Panc1 (cell line): ENCODE data around the gene ROPN1L. TPM values are rescaled to one million over a fixed set of nuclear protein-coding genes. Genes with fewer than 3 reads are reported as not detected.

ENCODE experiments used
- ATAC-seq: fragments of 200-7000 bp; cut with Tn5 transposase; 2 replicates; pipeline ENCODE4 v1.9.1; 2020; ENCODE audit warnings: mild to moderate bottlenecking, moderate library complexity
- BruUV-seq: library from RNA; stranded (reverse); fragments of 400-500 nt; replicated peaks from 2 replicates; lab custom pipeline; 2021; lab: Mats Ljungman, UMichigan
- CTCF ChIA-PET: fragments of 300-600 bp; sonication (Branson Sonifier 250); formaldehyde crosslinking; loops from one replicate; lab custom pipeline; 2022; ENCODE audit warnings: antibody characterized with exemption; lab: Charles Lee
- POLR2A ChIA-PET: fragments of 300-600 bp; sonication (Branson Sonifier 250); formaldehyde crosslinking; loops from one replicate; lab custom pipeline; 2022; ENCODE audit warnings: antibody characterized with exemption; lab: Charles Lee
- DNase-seq: peaks from one replicate; pipeline ENCODE4 v3.0.0-alpha.2; 2010; ENCODE audit warnings: low read depth, low spot score
- H3K27ac ChIP-seq: 2 replicates; pipeline ENCODE4 v1.5.1; 2011; ENCODE audit warnings: mild to moderate bottlenecking, low read length, inconsistent platforms
- H3K27me3 ChIP-seq: fragments of 200-500 bp; sonication (Bioruptor generic); 2 replicates; pipeline ENCODE4 v1.6.0; 2014; ENCODE audit warnings: low read length, inconsistent platforms; ENCODE audit not compliant: control insufficient read depth, insufficient read depth
- H3K36me3 ChIP-seq: fragments of 200-500 bp; sonication (Bioruptor generic); 2 replicates; pipeline ENCODE4 v1.5.1; 2014; ENCODE audit warnings: inconsistent platforms, mild to moderate bottlenecking, low read length, moderate library complexity; ENCODE audit not compliant: control insufficient read depth, insufficient read depth
- H3K4me1 ChIP-seq: 2 replicates; pipeline ENCODE4 v1.5.1; 2011; ENCODE audit warnings: inconsistent platforms, mild to moderate bottlenecking, low read length, moderate library complexity; ENCODE audit not compliant: control insufficient read depth, insufficient read depth
- H3K4me3 ChIP-seq, 2 experiments: 2 replicates each; pipeline ENCODE4 v1.5.1; 2011 to 2012; ENCODE audit warnings: low read depth in 2 of 2, low read length in 2 of 2, mild to moderate bottlenecking in 2 of 2, inconsistent platforms in 1 of 2, moderate library complexity in 1 of 2
- H3K9me3 ChIP-seq: fragments of 200-500 bp; sonication (Bioruptor generic); 2 replicates; pipeline ENCODE4 v1.5.1; 2014; ENCODE audit warnings: low read depth, mild to moderate bottlenecking, inconsistent platforms, low read length, moderate library complexity; ENCODE audit not compliant: control insufficient read depth, insufficient read depth
- CTCF ChIP-seq: fragments of 450-650 bp; IDR thresholded peaks from 2 replicates; pipeline ENCODE4 v1.5.1; 2017; ENCODE audit warnings: mild to moderate bottlenecking
- POLR2AphosphoS5 ChIP-seq: IDR thresholded peaks from 2 replicates; pipeline ENCODE4 v1.6.1; 2012; ENCODE audit warnings: mild to moderate bottlenecking, low read depth, low read length, moderate library complexity
- REST ChIP-seq, 2 experiments: IDR thresholded peaks; 2 replicates each; pipeline ENCODE4 v1.6.1; 2011 to 2012; ENCODE audit warnings: low read depth in 2 of 2, control low read depth in 1 of 2, low read length in 1 of 2, mild to moderate bottlenecking in 1 of 2, moderate library complexity in 1 of 2; ENCODE audit not compliant: insufficient read depth in 1 of 2
- SIN3A ChIP-seq: IDR thresholded peaks from 2 replicates; pipeline ENCODE4 v1.6.1; 2012; ENCODE audit warnings: low read depth, mild to moderate bottlenecking, low read length, moderate library complexity, borderline replicate concordance; ENCODE audit not compliant: insufficient read depth
- TCF7L2 ChIP-seq: IDR thresholded peaks from 2 replicates; pipeline ENCODE4 v1.6.1; 2011; ENCODE audit warnings: mild to moderate bottlenecking, low read depth, low read length, inconsistent platforms
- in situ Hi-C: cut with HindIII; loops from 2 replicates; pipeline ENCODE4 v1.10.0; 2016; ENCODE audit warnings: low sequenced_read_pairs, low pct_unique_long_range_greater_than_20kb
- intact Hi-C: fragments of 100-400 bp; cut with micrococcal nuclease; formaldehyde crosslinking; loops from one replicate; pipeline ENCODE4 v1.10.0; 2022; ENCODE audit not compliant: unreplicated experiment
- total RNA-seq: library from RNA; stranded (reverse); gene quantifications from one replicate; pipeline ENCODE4 v1.2.1, GENCODE V29; 2021; ENCODE audit not compliant: unreplicated experiment

Gene ROPN1L
- total RNA-seq, 1 experiment from 2014 or later: 3.0 TPM

DNA sequence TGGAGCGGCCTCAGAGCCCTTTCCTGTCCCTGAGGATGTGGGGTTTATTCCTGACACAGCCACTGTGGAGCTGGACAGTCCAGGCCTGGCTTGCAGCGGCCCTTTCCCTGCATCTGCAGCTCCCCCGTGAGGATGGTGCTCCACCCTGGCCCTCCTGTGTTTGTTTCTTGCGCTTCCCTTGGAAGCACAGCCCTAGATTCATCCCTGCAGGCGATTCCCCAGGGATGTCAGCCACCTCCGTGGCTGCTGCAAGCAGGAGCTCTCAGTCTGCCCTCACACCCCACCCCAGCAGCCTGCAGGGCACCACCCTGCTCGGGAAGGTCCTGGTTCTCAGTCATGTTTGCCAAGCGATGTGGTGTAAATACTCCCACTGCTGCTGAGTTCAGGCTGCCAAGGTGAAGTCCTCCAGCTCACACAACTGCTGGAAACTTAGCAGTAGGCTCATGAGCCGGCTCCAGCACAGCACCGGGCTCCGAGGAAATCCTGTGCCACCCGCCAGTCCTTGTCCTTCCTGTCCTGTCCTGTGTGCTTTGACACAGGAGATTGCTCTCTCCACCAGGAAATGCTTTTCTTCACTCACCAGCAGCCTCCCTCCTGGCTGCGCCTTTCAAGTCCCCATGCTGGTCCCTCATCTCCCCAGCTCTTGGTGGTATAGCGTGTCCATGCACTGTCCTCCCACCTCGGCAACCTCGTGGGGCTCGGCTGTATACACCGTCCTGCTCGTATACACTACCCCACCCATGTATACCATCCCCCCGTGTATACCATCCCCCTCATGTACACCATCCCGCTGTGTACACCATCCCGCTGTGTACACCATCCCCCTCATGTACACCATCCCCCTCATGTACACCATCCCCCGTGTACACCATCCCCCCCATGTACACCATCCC, 16.2 kb downstream of the ROPN1L start:
- Histone ChIP-seq H3K27ac (peak overlapping the region; percentile 65), H3K36me3 (no peaks in the 10 kb centered on the region), H3K27me3 (no peaks in the 10 kb centered on the region), H3K4me3 (peak overlapping the region in 1 of 2 experiments; percentile 14; a peak in 1 of 4 replicates), H3K9me3 (no peaks in the 10 kb centered on the region), H3K4me1 (peaks cover 69% of the 10 kb centered on the region)
- no TSS peak for BruUV-seq
- in situ Hi-C loops: no loop called here
- TF ChIP-seq TCF7L2 (0 out of 2 replicates have a peak, but pooled peaks have one; percentile 29), REST (IDR thresholded peaks at IDR 0.05; ENCODE audit: insufficient read depth in 1 of 2, low read depth in 2 of 2, low read length in 1 of 2) (no peak)
- intact Hi-C loops: loop anchor here (10.0 kb wide), 2 partner anchors 107 to 727 kb away; partner anchors contain the start of gene ANKRD33B
- ATAC-seq (peak; percentile 70), DNase-seq (no peak)
- POLR2A ChIA-PET: interaction anchor here (0.5 kb wide), 1 partner anchor 1580 kb away, joined by 8 read pairs; no protein-coding TSS in a partner anchor
- CTCF ChIA-PET: interaction anchor here (0.6 to 1.7 kb wide), 2 partner anchors 133 to 170 kb away, joined by 4 to 13 read pairs; no protein-coding TSS in a partner anchor

DNA sequence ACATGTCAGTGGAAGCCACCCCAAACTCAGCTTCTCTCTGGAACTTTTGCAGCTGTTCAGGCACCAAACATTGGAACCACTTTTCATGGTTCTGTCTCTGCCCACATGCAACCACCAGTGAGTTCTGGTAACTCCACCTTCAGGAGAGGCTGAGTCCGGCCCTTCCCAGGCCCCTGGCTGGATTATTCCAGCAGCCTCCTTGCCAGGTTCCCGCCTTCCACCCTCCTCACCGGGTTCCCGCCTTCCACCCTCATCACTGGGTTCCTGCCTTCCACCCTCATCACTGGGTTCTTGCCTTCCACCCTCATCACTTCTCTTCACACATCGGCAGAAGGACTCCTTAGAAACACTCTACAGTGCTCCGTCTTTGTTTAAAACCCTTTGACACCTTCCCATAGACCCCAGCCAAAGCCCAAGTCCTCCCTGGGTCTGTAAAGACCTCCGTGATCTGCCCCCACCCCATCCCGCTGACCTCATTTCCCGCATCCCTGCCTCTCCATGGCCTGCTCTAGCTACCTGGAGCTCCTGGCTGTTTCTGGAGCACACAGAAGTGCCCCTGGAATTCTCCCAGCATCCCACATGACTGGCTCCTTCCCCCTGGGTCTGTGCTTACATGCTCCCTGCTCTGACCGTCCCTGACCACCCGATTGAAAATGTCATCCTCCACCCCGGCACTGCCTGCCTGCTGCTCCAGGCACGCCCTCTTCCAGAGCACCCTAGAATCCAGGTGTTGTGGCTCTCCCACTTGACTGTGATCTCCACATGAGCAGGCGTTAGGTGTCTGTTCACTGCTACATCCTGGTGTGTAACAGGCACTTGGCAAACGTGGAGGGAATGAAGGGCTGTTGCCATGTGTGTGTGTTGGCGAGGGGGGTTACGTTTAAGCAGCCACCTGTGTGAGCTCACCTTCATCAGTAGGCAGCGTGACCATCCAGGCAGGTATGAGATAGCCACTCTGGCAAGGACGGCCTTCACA, 17.7 kb downstream of the ROPN1L start:
- in situ Hi-C loops (no loop called here), intact Hi-C loops (loop anchor here (10.0 kb wide), 2 partner anchors 105 to 725 kb away; partner anchors contain the start of gene ANKRD33B)
- ChIA-PET POLR2A (no interaction called here), CTCF (no interaction called here)
- no peaks in the 10 kb centered on the region for H3K9me3 ChIP-seq
- H3K4me1 ChIP-seq: peaks cover 55% of the 10 kb centered on the region
- BruUV-seq: no TSS peak
- H3K36me3 ChIP-seq: no peaks in the 10 kb centered on the region
- no peak for DNase-seq
- ATAC-seq: no peak
- H3K4me3 ChIP-seq: no peak overlapping the region
- no peaks in the 10 kb centered on the region for H3K27me3 ChIP-seq
- no peak for TF ChIP-seq SIN3A
- TF ChIP-seq REST (IDR thresholded peaks at IDR 0.05; ENCODE audit: insufficient read depth in 1 of 2, low read depth in 2 of 2, low read length in 1 of 2): no peak
- TF ChIP-seq TCF7L2: no peak
- TF ChIP-seq POLR2AphosphoS5: no peak
- TF ChIP-seq CTCF: no peak
- peak overlapping the region; percentile 30; the same call in 1 of the 2 replicates for H3K27ac ChIP-seq
